Right forelimb (tissue), 1 donor: ENCODE data around the gene TBX6.

Source experiments
- DNase-seq: peaks from one replicate; pipeline ENCODE4 v3.0.0-alpha.2; 2018

Gene TBX6

GRCh38 chr16:30113031-30113710, 21.4 kb upstream of the TBX6 start, which contains the start of gene GDPD3:
Gene GDPD3 (minus strand): TSS chr16:30113537. CDS start chr16:30113478, 59 bp downstream.
- DNase-seq = no peak

GRCh38 chr16:30112197-30113030, 20.7 kb upstream of the TBX6 start:
- peak; percentile 60 for DNase-seq

- DNase-seq = no peak
Measured at GRCh38 chr16:30110661-30111060, 18.9 kb upstream of the TBX6 start.

- no peak for DNase-seq
Measured at GRCh38 chr16:30108059-30108850, 16.5 kb upstream of the TBX6 start.

GRCh38 chr16:30104492-30104891, 12.8 kb upstream of the TBX6 start:
- DNase-seq = no peak

- no peak for DNase-seq
Measured at GRCh38 chr16:30104090-30104489, 12.4 kb upstream of the TBX6 start.

- DNase-seq = no peak
Measured at GRCh38 chr16:30096862-30097563, 5.3 kb upstream of the TBX6 start.

GRCh38 chr16:30096105-30096861, 4.6 kb upstream of the TBX6 start, which contains the start of gene YPEL3:
Gene YPEL3 (minus strand): TSS chr16:30096213. CDS start chr16:30095482, 731 bp downstream.
- DNase-seq = peak; percentile 92

- no peak for DNase-seq
Measured at GRCh38 chr16:30095166-30096078, 3.7 kb upstream of the TBX6 start.

GRCh38 chr16:30094541-30095165, 2.9 kb upstream of the TBX6 start:
- DNase-seq = no peak

- no peak for DNase-seq
Measured at GRCh38 chr16:30092373-30093010, 768 bp upstream of the TBX6 start.

GRCh38 chr16:30090610-30091331, 953 bp downstream of the TBX6 start:
- no peak for DNase-seq

GRCh38 chr16:30088832-30089624, 2.7 kb downstream of the TBX6 start:
- no peak for DNase-seq

- no peak for DNase-seq
Measured at GRCh38 chr16:30088237-30088831, 3.4 kb downstream of the TBX6 start.

GRCh38 chr16:30087181-30087898, 4.4 kb downstream of the TBX6 start:
- no peak for DNase-seq

GRCh38 chr16:30086291-30087140, 5.2 kb downstream of the TBX6 start:
- DNase-seq = no peak
